Measurements from ENCODE around the gene KLHDC10.
"Not testable (repeated sequence)": the region's sequence is repeated elsewhere in the genome, so short reads cannot be mapped to it uniquely, and the experiment has no call there.

GRCh38 chr7:130055198-130055597, 15.1 kb upstream of the KLHDC10 start:
- not testable (repeated sequence) for TF ChIP-seq RAD21 (conservative IDR thresholded peaks at IDR 0.05 in 1 of 2, IDR thresholded peaks at IDR 0.05 in 1 of 2); POLR2A (IDR thresholded peaks at IDR 0.05; ENCODE audit: low read length); CTCF (IDR thresholded peaks at IDR 0.05); JUNB (IDR thresholded peaks at IDR 0.05); CHD4 (IDR thresholded peaks at IDR 0.05; ENCODE audit: borderline replicate concordance); ELK1 (IDR thresholded peaks at IDR 0.05; ENCODE audit: low read depth, low read length); REST (IDR thresholded peaks at IDR 0.05); MAZ (IDR thresholded peaks at IDR 0.05; ENCODE audit: borderline replicate concordance, low read depth, low read length)

Data from A549 (cell line).